Ureter (tissue), 1 donor: ENCODE results near the gene TIMMDC1. TPM values are rescaled to one million over a fixed set of nuclear protein-coding genes. Genes with fewer than 3 reads are reported as not detected.
"Not testable (repeated sequence)": the region's sequence is repeated elsewhere in the genome, so short reads cannot be mapped to it uniquely, and the experiment has no call there.

Experiments
- DNase-seq: peaks from one replicate; pipeline ENCODE4 v3.0.0-alpha.2; 2020; ENCODE audit warnings: low spot score
- total RNA-seq: library from RNA; stranded (reverse); gene quantifications from one replicate; pipeline ENCODE4 v1.2.4, GENCODE V29; 2023
- donor health status: DM: yes; HTN: yes; CAD: no.

Gene TIMMDC1
- total RNA-seq, 1 donor from 2014 or later = 93.8 TPM

- no peak for DNase-seq
Observed at GRCh38 chr3:119510690-119511089, 12.3 kb downstream of the TIMMDC1 start.

DNA sequence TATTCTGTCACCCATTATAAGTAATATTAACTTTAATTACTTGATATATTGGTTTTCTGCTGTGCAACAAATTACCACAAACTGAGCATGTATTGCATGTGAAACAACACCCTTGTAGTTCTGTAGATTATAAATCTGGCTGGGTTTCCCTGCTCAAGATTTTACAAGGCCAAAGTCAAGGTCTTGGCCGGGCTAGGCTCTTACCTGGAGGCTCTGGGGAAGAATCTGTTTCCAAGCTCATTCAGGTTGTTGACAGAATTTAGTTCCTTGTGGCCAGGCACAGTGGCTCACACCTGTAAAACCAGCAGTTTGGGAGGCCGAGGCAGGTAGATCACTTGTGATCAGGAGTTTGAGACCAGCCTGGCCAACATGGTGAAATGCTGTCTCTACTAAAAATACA, 16.3 kb downstream of the TIMMDC1 start:
- DNase-seq = no peak

- no peak for DNase-seq
Observed at GRCh38 chr3:119517112-119517511, 18.8 kb downstream of the TIMMDC1 start.

- no peak for DNase-seq
Observed at GRCh38 chr3:119518026-119518425, 19.7 kb downstream of the TIMMDC1 start.

- DNase-seq = no peak
Observed at GRCh38 chr3:119524931-119525662, 26.8 kb downstream of the TIMMDC1 start.

DNA sequence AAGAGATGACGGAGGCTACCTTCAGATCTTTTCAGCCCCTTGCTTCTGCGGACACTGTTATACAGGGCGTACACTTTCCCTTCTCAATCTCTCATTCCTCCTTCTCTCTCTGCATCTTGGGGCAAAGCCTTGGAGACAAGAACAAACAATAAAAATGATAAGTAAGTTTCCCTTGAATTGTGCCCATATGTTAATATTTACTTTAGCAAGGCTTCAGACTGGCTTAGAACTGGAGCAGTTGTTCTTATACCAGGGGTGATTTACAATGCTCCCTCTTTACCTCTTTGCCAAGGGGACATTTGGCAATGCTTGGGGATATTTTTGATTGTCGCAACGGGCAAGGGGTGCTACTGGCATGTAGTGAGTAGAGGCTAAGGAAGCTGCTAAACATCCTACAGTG, 29.4 kb downstream of the TIMMDC1 start:
- DNase-seq = no peak

- no peak for DNase-seq
Observed at GRCh38 chr3:119529883-119530282, 31.5 kb downstream of the TIMMDC1 start.

- no peak for DNase-seq
Observed at GRCh38 chr3:119530456-119530855, 32.1 kb downstream of the TIMMDC1 start.

DNA sequence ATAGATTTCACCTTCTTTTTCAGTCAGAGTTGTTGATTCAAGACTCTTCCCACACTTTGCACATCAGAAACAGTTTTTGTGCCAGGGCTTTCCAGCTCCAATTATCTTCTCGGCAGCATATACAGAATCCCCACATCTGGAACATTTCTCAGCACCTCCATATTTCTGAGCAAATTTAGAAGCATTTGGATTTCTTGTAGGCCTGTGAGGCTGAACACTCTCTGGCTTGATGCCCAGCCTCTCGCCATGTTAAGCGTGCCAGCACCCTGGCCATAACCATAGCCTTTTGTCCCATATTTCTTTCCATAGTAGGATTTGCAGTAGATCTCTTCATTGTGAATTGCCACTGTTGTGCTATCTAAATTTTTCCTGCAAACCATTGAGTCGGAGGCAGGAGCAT, 32.8 kb downstream of the TIMMDC1 start:
- DNase-seq = no peak

DNA sequence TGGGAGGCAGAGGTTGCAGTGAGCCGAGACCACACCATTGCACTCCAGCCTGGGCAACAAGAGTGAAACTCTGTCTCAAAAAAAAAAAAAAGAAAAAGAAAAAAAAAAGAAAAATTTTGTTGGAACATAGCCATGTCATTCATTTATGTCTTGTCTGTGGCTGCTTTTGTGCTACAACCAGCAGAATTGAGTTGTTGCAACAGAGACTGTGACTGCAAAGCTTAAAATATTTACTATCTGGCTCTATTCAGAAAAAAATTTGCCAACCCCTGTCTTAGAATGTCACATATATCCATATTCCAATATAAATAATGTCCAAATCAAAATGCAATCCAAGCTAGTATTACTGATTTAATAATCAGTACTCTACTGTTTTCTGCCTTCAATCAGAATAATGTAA, 35.9 kb downstream of the TIMMDC1 start:
- DNase-seq = no peak

DNA sequence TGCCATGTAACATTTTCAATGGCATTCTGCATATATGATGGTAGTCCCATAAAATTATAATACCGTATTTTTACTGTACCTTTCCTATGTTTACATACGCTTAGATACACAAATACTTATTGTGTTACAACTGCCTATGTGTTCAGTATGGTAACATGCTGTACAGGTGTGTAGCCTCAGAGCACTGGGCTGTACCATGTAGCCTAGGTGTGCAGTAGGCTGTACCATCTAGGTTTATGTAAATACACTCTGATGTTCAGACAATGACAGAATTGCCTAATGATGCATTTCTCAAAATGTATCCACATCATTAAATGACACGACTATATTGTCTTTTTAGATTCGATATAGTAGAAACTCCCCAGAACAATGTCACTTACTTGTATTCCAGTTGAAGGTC, 38.4 kb downstream of the TIMMDC1 start:
- DNase-seq = no peak

- DNase-seq = no peak
Observed at GRCh38 chr3:119538772-119539171, 40.4 kb downstream of the TIMMDC1 start.

DNA sequence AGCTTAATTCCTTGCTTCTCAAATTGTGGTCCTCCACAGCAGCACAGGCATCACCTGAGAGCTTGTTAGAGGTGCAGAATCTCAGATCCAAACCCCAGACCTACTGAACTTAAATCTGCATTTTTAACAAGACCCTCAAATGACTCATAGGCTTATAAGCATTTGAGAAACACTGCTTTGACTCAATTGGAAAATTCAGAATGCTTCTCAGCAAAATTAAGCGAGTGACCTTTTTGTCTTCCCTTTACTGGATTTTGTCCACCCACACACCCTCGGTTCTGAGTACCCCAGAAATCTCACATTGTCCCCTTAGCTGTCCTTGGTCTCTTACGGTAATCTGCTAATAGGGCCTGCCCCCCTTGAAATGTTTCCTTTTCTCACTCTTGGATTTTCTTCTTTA, 43.2 kb downstream of the TIMMDC1 start:
- DNase-seq = no peak

DNA sequence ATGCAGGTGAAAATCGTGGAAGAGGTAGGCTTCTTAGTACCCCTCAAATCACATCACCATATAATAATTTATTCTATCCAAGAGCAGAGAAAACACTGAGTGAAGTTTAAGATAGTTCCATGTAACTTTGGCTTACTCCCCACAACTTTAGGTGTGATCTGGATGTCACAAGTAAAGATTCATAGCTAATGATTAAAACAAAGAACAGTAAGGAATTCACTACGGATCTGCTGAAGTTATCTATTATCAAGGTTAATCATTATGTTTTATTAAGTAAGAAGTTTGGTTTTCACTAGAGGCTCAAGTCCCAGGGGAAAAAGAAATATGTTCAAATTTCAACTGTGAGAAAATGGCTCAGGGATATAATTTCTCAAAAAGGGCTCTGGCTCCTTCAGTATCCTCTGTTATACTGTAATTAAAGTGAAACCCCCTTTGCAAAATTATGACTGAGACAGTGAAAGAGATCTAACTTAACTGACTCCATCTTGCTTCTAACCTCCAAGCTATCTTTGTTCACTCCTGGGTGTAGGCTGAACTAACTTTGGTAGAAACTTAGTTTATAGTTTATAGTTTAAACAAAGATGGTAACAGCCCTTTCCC, 43.9 kb downstream of the TIMMDC1 start:
- no peak for DNase-seq

DNA sequence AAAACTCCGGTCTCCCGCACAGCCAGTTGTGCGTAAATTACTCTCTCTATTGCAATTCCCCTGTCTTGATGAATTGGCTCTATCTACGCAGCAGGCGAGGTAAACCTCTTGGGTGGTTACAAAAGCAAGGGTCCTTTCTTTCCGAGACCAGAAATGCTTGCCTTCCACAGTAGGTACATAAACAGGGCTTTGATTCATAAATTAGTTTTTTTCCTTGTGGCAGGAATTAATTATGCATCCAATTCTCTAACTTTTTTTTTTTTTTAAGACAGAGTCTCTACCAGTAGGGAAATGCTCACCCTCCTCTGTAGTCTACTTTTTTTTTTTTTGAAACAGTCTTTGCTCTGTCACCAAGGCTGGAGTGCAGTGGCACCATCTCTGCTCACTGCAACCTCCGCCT, 44.8 kb downstream of the TIMMDC1 start:
- no peak for DNase-seq

- DNase-seq = no peak
Observed at GRCh38 chr3:119547227-119547626, 48.9 kb downstream of the TIMMDC1 start.

DNA sequence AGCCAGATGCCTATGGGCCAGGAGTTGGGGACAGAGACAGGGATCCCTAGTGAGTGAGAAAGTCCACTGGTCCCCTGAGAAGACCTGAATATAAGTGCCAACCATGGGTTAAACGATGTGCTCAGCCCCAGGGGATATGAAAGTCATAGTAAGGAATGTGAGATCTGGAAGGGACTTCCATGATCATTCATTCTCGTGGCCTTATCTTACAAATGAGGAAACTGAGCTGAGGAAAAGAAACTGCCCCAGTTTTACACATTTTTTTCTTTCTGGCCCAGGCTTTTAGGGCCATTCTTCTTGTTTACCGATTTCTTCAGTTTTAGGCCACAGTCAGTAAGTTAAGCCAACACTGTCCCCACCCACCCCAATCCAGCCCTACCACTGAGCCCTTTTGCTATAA, 50.0 kb downstream of the TIMMDC1 start:
- no peak for DNase-seq

- DNase-seq = no peak
Observed at GRCh38 chr3:119550192-119550910, 52.0 kb downstream of the TIMMDC1 start.

- no peak for DNase-seq
Observed at GRCh38 chr3:119551598-119551997, 53.3 kb downstream of the TIMMDC1 start.

- DNase-seq = not testable (repeated sequence)
Observed at GRCh38 chr3:119552928-119553327, 54.6 kb downstream of the TIMMDC1 start.

DNA sequence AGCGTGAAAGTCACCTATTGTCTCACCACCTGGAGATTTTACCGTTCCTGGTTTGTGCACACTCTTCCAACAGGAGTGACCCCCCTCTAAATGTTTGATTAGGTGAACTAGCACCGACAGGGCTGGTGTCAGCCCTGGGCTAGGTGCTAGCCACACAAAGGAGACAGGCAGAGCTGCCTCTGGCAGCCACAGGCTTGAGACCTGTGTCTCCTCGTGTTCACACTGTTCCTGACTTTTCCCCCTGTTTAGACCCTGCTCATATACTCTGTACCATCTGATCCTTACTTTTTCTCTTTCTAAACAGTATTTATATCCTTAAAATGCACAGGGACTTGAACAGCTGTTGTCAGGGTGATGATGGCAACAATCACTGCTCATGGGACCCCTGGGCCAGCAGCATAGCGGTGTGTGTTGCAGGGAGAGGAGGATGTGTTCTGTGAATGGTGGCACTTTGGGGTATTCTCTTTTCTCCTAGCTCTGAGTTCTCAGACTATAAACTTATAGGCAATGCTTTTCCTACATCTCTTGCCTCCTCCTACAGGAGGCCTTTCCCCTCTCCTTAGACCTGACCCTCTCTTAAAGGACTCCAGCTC, 55.6 kb downstream of the TIMMDC1 start:
- DNase-seq = no peak

DNA sequence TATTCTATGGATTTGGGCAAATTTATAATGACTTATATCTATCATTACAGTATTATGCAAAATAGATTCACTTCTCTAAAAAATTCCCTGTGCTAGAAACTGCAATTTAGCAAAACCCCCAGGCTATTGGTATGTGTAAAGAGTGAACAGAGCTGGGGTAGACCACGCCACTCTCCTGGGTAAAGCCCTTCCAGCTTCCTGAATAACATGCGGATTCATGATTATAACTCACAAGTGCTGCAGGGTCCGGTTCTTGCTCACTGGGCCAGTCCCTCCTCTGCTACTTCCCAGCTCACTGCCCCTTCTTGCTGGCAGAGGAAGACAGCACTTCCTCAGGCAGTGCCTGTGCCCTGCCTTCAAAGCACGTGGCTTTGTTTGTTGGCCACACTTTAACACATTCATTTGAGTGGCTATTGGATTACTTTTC, 57.0 kb downstream of the TIMMDC1 start:
- no peak for DNase-seq

DNA sequence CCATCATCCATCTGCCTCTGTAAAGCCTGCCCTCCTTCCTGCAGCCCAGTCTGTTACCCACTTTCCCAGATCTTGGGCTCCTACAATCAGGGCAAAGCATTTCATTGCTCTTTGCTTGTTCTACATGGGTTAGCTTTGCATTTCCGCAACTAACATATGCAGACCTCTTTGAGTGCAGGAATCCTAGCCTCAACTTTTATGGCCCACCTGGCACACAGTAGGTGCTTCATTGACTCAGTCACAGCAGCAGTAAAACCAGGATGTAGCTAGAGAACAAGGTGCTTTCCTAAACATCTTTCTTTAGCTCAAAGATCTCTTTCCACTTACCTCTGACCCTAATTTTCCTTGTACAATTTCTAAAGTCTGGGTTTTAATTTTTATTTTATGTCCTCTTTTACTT, 57.6 kb downstream of the TIMMDC1 start:
- DNase-seq = no peak
